IPS DF 4.7 (cell line): ENCODE results near the gene ACYP1.

Experiments used
- DNase-seq: peaks from one replicate; pipeline ENCODE4 v3.0.0-alpha.2; 2013; ENCODE audit warnings: low spot score; ENCODE audit errors: extremely low read depth

Gene ACYP1

GRCh38 chr14:75063491-75064204, at the start of gene ACYP1:
Gene ACYP1, minus strand, starts transcription at chr14:75064024. Its CDS starts 471 bp downstream, at chr14:75063553.
- DNase-seq: no peak

DNA sequence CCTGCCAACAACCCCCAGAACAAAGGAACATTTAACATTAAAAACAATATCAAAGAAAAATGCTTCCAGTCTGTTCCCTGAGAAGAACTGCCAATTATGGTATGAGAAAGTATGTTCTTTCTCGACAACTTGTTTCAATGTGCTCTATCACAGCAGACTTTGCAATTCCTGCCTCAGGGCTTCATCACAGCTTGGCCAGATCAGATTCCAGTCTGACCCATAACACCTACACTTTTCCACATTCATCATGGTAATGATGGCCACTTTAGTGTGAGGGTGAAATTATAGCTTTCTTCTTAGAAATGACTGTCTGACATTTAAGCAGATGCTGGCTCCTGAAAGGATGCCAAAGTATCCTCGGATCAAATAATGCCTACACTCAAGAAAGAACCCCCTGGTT, 46.1 kb upstream of the ACYP1 start:
- DNase-seq: no peak

- DNase-seq: no peak
Observed at GRCh38 chr14:75107186-75107585, 43.4 kb upstream of the ACYP1 start.

GRCh38 chr14:75101491-75101890, 37.7 kb upstream of the ACYP1 start:
- no peak for DNase-seq

GRCh38 chr14:75098682-75099081, 34.9 kb upstream of the ACYP1 start:
- no peak for DNase-seq

DNA sequence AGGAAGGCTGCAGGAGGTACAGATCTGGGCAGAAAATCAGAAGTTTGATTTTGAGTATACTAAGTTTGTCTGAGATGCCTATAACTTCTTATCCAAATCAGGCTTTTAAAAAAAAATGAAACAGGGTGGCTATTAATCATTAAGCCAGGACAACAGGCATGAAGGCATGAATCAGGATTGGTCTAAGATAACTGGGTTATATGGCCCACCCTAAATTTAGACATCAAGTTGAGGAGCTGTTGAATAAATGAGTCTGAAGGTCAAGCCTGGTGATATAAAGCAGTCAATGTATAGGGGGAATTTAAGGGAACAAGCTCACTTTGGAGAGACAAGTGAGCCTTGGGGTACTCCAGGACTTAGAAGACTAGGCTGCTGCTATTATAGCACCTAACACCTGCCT, 34.4 kb upstream of the ACYP1 start:
- no peak for DNase-seq

GRCh38 chr14:75096959-75097358, 33.1 kb upstream of the ACYP1 start:
- no peak for DNase-seq

DNA sequence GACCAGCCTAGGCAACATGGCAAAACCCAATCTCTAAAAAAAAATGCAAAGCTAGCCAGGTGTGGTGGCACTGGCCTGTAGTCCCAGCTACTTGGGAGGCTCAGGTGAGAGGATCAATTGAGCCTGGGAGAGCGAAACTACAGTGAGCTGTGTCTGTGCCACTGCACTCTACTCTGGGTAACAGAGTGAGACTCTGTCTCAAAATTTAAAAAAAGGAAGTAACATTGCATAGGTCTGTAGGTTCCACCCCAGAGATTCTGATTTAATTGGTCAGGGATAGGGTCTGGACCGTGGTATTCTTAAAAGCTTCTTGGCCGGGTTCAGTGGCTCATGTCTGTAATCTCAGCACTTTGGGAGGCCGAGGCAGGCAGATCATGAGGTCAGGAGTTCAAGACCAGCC, 31.9 kb upstream of the ACYP1 start:
- DNase-seq: no peak

DNA sequence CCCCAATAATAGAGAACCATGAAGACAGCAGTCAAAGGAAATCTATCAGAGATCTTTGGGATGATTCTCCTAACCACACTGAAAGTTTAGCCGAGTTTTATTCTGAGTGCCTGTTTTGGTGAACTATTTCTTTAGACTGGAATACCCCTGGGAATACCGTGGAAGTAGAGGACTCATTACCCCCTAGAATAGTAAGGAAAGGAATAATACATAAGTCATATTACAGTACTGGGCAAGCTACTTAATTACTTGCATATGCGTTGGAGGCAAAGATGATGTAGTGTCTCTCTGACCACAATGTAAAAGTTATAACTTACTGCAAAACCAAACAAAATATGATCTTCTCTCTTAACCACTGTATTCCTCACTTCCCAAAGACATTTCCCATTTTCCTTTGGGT, 31.1 kb upstream of the ACYP1 start:
- DNase-seq: no peak

DNA sequence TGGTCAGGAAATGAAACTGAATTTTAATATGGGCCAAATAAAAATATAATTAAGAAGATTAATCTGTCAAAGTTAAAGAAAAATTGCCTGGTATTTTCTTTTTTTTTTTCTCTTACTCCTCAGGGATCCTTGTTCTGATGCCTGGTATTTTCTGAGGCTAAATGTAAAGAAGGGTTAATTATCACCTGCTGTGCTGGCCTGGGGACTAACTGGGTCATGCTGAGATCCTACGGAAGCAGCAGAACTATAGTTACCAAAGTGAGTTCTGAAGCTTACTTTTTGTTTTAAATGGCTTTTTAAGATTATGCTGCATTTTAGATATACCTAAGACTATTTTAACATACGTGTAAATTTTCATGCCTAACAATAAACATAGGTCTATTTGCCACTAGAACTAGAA, 28.9 kb upstream of the ACYP1 start:
- no peak for DNase-seq

GRCh38 chr14:75091251-75091650, 27.4 kb upstream of the ACYP1 start:
- DNase-seq: no peak

DNA sequence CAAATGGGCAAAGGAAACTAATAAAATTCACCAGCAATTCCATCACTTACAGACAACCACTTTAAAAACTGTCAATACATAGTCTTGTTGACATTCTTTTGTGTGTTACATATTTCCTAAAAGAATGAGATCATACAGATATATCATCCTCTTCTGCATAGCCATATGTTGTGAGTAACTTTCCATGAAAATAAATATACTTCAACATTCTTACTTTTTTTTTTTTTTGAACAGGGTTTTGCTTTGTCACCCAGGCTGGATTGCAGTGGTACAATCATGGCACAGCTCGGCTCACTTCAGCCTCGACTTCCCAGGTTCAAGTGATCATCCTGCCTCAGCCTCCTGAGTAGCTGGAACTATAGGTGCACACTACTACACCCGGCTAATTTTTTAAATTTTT, 26.5 kb upstream of the ACYP1 start:
- DNase-seq: no peak

- DNase-seq: no peak
Observed at GRCh38 chr14:75088566-75089373, 24.9 kb upstream of the ACYP1 start.

DNA sequence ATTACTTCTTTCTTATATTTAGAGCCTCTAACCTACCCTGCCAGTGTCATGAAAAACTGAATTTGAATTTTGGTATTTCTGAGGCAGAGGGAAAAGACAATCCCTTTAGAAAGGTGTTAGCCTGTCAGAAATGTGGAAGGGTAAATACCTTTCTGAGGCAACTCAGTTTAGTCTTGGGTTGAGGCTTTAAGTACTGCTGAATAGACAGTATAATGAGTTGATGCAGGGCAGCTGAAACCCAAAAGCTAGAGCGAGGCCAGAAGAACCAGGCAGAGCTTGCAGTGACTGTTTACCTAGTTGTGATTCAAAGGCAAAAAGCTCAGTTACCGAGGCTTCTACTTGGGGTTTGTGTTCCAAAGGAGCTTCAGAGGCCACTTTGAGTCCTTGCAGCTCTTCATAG, 24.3 kb upstream of the ACYP1 start:
- no peak for DNase-seq

- DNase-seq: no peak
Observed at GRCh38 chr14:75084513-75084912, 20.7 kb upstream of the ACYP1 start.

- no peak for DNase-seq
Observed at GRCh38 chr14:75083271-75083670, 19.4 kb upstream of the ACYP1 start.

- DNase-seq: no peak
Observed at GRCh38 chr14:75081660-75082229, 17.9 kb upstream of the ACYP1 start.

DNA sequence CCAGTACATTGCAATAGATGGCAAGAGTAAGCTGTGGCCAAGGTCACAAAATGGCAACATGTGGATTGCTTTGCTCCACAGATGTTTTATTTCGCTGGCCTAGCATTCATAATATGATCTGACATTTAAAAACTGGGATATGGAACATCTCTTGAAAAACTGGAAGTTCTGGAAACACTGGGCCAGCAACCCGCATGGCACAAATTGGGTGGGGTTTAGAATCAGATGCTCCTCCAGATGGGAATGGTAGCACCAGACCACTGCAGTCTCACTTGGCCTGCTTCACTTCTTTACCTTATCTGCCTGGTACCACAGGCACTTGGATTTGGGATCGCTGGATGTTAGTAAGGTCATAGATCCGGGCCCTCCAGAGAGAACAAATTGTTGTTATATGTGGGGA, 15.7 kb upstream of the ACYP1 start:
- DNase-seq: no peak

DNA sequence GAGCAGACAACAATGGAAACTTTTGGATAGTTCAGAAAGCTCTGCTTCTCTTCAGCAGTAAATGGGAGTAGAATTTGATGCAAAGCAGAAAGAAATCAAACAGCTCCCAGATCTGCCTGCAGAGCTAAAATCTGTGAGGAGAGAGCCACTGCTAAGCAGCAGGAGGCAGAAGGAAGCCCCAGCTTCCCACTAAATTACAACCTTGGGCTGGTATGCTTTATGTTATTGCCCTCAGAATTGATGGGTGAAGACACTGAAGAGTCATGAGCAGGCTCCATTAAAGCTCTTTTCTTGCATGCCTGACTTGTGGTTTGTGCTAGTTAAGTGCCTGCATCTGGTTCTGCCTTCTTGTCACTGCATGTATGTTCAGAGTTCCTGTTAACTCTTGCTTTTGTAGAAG, 14.0 kb upstream of the ACYP1 start:
- DNase-seq: no peak

DNA sequence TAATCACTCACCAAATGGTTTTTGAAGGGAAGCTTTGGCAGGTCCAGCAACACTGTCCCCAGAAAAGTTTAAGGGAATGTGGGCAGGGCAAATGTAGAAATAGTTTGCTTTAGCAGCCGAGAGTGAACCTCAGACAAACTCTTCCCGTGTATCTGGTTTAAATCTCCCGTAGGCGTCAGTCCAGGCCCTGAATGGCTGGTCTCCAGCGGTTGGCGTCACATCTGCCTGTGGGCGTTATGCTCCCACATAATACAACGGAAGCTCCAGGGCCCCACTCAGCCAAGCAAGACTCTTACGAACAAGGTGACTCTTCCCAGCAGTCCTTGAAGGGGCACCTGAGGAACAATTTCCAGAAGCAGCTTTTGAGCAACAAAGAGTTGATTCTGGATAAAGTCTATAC, 6.6 kb upstream of the ACYP1 start:
- DNase-seq: no peak

- no peak for DNase-seq
Observed at GRCh38 chr14:75069811-75070145, 6.0 kb upstream of the ACYP1 start.

- no peak for DNase-seq
Observed at GRCh38 chr14:75069121-75069810, 5.4 kb upstream of the ACYP1 start, which contains the start of gene ZC2HC1C. Gene ZC2HC1C, plus strand, starts transcription at chr14:75069641. Its CDS starts 933 bp downstream, at chr14:75070574.
